Measurements from ENCODE around the gene LAMC3. TPM values are rescaled to one million over a fixed set of nuclear protein-coding genes. Genes with fewer than 3 reads are reported as not detected.

The LAMC3 gene
- total RNA-seq, 1 donor from 2014 or later, result 1.6 TPM

DNA sequence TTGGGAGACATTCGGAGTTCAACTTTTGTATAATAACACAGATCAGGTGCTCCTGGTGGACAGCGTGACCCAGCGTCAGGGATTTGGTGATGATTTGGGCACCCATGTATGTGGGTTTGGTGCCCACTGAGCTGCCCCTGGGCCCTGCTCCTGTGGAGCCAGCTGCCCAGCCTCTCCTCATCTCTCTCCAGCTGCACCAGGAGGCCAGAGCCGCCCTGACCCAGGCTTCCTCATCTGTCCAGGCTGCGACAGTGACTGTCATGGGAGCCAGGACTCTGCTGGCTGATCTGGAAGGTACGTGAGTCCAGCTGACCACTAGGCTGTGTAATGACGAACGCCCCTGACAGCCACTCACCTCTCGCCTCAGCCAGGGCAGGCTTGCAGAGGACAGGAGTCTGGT, 72.9 kb downstream of the LAMC3 start:
- TF ChIP-seq, protein P1, sequence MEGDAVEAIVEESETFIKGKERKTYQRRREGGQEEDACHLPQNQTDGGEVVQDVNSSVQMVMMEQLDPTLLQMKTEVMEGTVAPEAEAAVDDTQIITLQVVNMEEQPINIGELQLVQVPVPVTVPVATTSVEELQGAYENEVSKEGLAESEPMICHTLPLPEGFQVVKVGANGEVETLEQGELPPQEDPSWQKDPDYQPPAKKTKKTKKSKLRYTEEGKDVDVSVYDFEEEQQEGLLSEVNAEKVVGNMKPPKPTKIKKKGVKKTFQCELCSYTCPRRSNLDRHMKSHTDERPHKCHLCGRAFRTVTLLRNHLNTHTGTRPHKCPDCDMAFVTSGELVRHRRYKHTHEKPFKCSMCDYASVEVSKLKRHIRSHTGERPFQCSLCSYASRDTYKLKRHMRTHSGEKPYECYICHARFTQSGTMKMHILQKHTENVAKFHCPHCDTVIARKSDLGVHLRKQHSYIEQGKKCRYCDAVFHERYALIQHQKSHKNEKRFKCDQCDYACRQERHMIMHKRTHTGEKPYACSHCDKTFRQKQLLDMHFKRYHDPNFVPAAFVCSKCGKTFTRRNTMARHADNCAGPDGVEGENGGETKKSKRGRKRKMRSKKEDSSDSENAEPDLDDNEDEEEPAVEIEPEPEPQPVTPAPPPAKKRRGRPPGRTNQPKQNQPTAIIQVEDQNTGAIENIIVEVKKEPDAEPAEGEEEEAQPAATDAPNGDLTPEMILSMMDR (IDR thresholded peaks at IDR 0.05), result no peak

DNA sequence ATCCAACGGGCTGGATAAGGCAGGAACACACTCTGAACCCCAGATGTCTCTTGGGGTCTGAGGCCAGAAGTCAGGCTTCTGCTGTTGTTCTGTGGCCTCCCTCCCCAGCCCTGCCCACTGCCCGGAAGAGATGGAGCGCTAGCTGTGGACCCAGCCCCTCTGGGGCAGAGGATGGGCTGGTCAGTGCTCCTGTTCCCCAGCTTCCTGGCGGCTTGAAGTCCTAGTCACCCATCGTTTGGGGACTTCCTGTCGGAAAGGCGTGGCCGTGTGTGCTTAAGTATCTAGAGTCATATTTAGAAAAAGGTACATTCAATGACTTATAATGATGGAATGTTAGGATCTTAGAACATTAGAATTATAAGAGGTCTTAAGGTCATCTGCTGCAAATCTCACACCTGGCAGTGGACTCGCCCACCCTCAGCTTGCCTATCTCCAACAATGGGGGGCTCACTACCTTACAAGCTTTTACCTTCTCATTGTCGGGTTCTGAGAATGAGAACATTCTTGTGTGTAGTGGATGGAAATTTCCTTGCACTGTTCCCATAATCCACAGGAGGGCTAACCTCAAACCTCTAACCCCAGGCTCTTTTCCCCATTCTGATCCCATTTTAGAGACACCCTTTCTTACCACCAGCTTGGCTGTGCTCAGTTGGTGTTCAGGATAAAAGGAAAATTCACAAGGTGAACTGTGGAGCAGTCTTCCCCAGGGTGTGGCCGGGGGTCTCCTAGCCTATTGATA, 74.0 kb downstream of the LAMC3 start:
- no peak for DNase-seq (ENCODE audit: low spot score in 2 of 2)
- H3K27ac ChIP-seq, result no peak overlapping the region
- no peaks in the 10 kb centered on the region for H3K36me3 ChIP-seq
- H3K4me3 ChIP-seq, result no peak overlapping the region
- H3K4me1 ChIP-seq, result no peaks in the 10 kb centered on the region
- intact Hi-C loops (cut with DNase I), result no loop called here
- no peaks in the 10 kb centered on the region for H3K9me3 ChIP-seq
- H3K27me3 ChIP-seq, result no peaks in the 10 kb centered on the region
- TF ChIP-seq, protein P1 (IDR thresholded peaks at IDR 0.05), result no peak

More for the DNA sequence above, 72.9 kb downstream of the LAMC3 start:
- no peak overlapping the region for H3K4me3 ChIP-seq
- no peaks in the 10 kb centered on the region for H3K27me3 ChIP-seq
- H3K36me3 ChIP-seq, result no peaks in the 10 kb centered on the region
- intact Hi-C loops (cut with DNase I), result no loop called here
- H3K4me1 ChIP-seq, result no peaks in the 10 kb centered on the region
- no peak overlapping the region for H3K27ac ChIP-seq
- no peaks in the 10 kb centered on the region for H3K9me3 ChIP-seq
- no peak for DNase-seq (ENCODE audit: low spot score in 2 of 2)

DNA sequence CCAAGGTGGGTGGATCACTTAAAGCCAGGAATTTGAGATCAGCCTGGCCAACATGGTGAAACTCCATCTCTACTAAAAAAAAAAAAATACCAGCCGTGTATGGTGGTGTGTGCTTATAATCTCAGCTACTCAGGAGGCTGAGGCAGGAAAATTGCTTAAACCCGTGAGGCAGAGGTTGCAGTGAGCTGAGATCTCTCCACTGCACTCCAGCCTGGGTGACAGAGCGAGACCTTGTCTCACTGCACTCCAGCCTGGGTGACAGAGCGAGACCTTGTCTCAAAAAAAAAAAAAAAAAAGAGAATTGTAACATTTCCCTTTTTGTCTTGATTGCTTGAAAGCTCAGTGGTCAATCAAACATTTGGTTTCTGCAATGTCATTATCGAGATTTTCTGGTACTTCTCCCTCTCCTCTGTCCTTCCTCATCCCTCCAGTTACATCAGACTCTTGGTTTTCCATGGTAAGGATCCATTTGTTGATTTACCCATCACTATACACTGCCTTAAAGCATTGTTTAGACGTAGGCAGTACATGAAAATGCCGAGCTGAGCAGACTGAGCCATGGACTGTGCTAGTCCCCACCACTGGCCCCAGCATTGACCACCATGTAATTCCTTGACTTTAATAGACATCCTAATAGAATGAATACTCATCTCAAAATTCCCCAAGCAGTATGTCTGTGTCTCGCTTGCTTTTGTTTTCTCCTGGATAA, 75.8 kb downstream of the LAMC3 start:
- no peaks in the 10 kb centered on the region for H3K9me3 ChIP-seq
- H3K27me3 ChIP-seq, result no peaks in the 10 kb centered on the region
- no peak for DNase-seq (ENCODE audit: low spot score in 2 of 2)
- intact Hi-C loops (cut with DNase I), result no loop called here
- TF ChIP-seq, protein P1 (IDR thresholded peaks at IDR 0.05), result no peak
- no peak overlapping the region for H3K27ac ChIP-seq
- no peak overlapping the region for H3K4me3 ChIP-seq
- no peaks in the 10 kb centered on the region for H3K4me1 ChIP-seq
- no peaks in the 10 kb centered on the region for H3K36me3 ChIP-seq

DNA sequence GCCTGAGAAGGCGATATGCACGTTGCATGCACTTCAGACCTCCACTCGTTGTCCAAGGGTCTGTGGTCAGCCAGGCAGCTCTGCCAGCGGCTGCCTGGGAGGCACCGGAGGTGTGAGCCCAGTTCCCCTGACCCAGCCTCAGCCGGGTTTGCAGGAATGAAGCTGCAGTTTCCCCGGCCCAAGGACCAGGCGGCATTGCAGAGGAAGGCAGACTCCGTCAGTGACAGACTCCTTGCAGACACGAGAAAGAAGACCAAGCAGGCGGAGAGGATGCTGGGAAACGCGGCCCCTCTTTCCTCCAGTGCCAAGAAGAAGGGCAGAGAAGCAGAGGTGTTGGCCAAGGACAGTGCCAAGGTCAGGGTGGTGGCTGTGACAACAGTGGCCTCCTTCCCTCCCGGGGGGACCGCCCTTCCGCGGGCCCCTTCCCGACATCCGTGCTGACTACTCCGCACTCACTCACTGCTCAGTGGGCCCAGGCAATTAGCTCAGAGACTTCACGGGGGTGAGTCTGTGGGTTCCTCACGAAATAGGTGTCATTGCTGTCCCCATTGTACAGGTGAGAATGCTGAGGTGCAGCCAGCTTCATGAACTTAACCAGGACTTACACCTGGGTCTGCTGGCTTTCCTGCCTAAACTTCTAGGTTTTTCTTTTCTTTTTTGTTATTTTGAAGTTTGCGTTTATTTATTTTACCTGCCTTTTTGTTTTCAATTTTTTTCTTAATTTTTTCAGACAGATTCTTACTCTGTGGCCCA, 76.6 kb downstream of the LAMC3 start:
- Histone ChIP-seq H3K9me3 (no peaks in the 10 kb centered on the region), H3K36me3 (no peaks in the 10 kb centered on the region), H3K27ac (no peak overlapping the region), H3K27me3 (no peaks in the 10 kb centered on the region), H3K4me1 (no peaks in the 10 kb centered on the region), H3K4me3 (no peak overlapping the region)
- TF ChIP-seq, protein P1 (IDR thresholded peaks at IDR 0.05), result no peak
- intact Hi-C loops (cut with DNase I), result no loop called here
- no peak for DNase-seq (ENCODE audit: low spot score in 2 of 2)

DNA sequence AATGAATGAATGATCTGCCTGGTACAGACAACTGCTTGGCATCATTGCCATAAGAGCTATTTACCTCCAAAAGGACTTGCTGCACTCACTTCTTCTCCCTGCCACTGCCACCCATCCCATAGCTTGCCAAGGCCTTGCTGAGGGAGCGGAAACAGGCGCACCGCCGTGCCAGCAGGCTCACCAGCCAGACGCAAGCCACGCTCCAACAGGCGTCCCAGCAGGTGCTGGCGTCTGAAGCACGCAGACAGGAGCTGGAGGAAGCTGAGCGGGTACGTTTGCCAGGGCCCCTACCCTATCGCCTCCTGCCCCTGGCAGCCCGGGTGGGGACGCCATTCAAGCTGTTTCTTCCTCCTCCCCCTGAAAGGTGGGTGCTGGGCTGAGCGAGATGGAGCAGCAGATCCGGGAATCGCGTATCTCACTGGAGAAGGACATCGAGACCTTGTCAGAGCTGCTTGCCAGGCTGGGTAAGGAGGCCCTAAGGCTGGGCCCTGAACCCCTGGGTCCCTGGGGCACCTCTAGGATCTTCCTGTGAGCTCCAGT, 78.5 kb downstream of the LAMC3 start:
- TF ChIP-seq, protein P1 (IDR thresholded peaks at IDR 0.05), result no peak

More for the DNA sequence above, 78.5 kb downstream of the LAMC3 start:
- Histone ChIP-seq H3K9me3 (no peaks in the 10 kb centered on the region), H3K27ac (no peak overlapping the region), H3K4me3 (no peak overlapping the region), H3K4me1 (no peaks in the 10 kb centered on the region), H3K36me3 (no peaks in the 10 kb centered on the region), H3K27me3 (no peaks in the 10 kb centered on the region)
- intact Hi-C loops (cut with DNase I), result no loop called here
- DNase-seq (ENCODE audit: low spot score in 2 of 2), result no peak
